ENCODE data around the gene MYEOV. TPM values are rescaled to one million over a fixed set of nuclear protein-coding genes. Genes with fewer than 3 reads are reported as not detected.

MYEOV gene
- total RNA-seq, 1 experiment from 2014 or later = 1.4 TPM

GRCh38 chr11:69245491-69246345 lies 48.2 kb upstream of the MYEOV start:
- Mint-ChIP-seq H3K36me3 (no peaks in the 10 kb centered on the region), H3K9me3 (peaks cover 5% of the 10 kb centered on the region; the same call in 1 of the 2 replicates), H3K4me1 (peaks cover 27% of the 10 kb centered on the region), H3K27me3 (ENCODE audit: low read depth) (peaks cover 21% of the 10 kb centered on the region), H3K27ac (no peak overlapping the region), H3K4me3 (no peak overlapping the region)
- DNase-seq (ENCODE audit: low spot score) (no peak), ATAC-seq (no peak)
- CTCF ChIA-PET = interaction anchor here (1.2 to 1.6 kb wide), 2 partner anchors 114 to 144 kb away, joined by 3 to 5 read pairs; no protein-coding TSS in a partner anchor
- POLR2A ChIA-PET = no interaction called here
- TF ChIP-seq NR1H2 (CRISPR knock-in tag; IDR thresholded peaks at IDR 0.05) = no peak
- TF ChIP-seq, protein P1, sequence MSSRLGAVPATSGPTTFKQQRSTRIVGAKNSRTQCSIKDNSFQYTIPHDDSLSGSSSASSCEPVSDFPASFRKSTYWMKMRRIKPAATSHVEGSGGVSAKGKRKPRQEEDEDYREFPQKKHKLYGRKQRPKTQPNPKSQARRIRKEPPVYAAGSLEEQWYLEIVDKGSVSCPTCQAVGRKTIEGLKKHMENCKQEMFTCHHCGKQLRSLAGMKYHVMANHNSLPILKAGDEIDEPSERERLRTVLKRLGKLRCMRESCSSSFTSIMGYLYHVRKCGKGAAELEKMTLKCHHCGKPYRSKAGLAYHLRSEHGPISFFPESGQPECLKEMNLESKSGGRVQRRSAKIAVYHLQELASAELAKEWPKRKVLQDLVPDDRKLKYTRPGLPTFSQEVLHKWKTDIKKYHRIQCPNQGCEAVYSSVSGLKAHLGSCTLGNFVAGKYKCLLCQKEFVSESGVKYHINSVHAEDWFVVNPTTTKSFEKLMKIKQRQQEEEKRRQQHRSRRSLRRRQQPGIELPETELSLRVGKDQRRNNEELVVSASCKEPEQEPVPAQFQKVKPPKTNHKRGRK (CRISPR knock-in tag; IDR thresholded peaks at IDR 0.05; ENCODE audit: borderline replicate concordance) = no peak
- TF ChIP-seq, protein P2, sequence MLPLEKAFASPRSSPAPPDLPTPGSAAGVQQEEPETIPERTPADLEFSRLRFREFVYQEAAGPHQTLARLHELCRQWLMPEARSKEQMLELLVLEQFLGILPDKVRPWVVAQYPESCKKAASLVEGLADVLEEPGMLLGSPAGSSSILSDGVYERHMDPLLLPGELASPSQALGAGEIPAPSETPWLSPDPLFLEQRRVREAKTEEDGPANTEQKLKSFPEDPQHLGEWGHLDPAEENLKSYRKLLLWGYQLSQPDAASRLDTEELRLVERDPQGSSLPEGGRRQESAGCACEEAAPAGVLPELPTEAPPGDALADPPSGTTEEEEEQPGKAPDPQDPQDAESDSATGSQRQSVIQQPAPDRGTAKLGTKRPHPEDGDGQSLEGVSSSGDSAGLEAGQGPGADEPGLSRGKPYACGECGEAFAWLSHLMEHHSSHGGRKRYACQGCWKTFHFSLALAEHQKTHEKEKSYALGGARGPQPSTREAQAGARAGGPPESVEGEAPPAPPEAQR (CRISPR knock-in tag; IDR thresholded peaks at IDR 0.05) = no peak
- no peak for TF ChIP-seq ZBTB21 (CRISPR knock-in tag; IDR thresholded peaks at IDR 0.05; ENCODE audit: borderline replicate concordance)
- no peak for TF ChIP-seq TP53 (CRISPR knock-in tag; IDR thresholded peaks at IDR 0.05)
- TF ChIP-seq NR3C1 (CRISPR knock-in tag; conservative IDR thresholded peaks at IDR 0.05; ENCODE audit: low read depth) = no peak
- no peak for TF ChIP-seq NFATC4 (CRISPR knock-in tag; IDR thresholded peaks at IDR 0.05)
- TF ChIP-seq CREB1 (CRISPR knock-in tag; IDR thresholded peaks at IDR 0.05) = no peak
- TF ChIP-seq, protein P3, sequence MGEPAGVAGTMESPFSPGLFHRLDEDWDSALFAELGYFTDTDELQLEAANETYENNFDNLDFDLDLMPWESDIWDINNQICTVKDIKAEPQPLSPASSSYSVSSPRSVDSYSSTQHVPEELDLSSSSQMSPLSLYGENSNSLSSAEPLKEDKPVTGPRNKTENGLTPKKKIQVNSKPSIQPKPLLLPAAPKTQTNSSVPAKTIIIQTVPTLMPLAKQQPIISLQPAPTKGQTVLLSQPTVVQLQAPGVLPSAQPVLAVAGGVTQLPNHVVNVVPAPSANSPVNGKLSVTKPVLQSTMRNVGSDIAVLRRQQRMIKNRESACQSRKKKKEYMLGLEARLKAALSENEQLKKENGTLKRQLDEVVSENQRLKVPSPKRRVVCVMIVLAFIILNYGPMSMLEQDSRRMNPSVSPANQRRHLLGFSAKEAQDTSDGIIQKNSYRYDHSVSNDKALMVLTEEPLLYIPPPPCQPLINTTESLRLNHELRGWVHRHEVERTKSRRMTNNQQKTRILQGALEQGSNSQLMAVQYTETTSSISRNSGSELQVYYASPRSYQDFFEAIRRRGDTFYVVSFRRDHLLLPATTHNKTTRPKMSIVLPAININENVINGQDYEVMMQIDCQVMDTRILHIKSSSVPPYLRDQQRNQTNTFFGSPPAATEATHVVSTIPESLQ (CRISPR knock-in tag; IDR thresholded peaks at IDR 0.05) = no peak

DNA sequence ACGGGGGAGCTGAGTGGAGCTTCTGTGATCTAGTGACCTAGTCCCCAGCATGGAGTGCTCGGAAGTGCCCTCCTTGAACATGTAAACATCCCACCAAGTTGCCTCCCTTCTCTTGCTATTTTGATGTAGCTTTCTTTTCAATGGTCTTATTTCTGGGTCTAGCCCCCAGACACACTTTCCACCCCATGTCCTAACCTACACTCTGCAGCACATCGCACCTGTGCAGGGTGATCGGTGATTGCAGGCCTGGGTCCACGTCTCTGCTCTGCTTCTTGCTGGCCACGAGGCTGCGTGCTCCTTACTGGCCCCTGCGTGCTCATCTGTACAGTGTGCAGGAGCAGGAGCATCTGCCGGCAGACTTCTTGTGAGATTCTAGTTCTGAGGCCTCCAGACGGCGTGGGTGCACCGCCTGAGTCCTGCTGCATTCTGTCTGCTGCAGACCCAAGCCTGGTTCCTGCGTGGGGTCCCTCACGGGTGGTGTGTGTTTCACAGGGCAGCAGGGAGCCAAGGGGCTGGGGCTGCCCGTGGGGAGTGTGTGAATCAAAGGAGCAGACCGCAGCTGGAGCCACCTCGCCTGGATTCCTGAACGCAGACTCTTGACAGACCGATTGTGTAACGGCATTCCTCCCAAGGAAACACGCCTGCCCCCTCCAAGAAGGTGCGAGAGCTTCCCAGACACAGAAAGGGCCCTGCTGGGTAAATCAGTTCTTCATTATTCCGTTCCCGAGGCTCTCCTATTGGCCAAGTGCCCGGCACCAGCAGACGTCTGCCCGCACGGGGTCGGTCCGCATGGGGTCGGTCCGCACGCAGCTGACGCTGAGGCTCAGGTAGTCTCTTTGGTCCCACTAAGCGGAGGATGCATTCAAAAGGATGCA lies 44.4 kb upstream of the MYEOV start:
- peaks cover 13% of the 10 kb centered on the region for H3K36me3 Mint-ChIP-seq
- TF ChIP-seq ZBTB43 (CRISPR knock-in tag; IDR thresholded peaks at IDR 0.05) (peak; percentile 71; the same call in 1 of the 2 replicates), RELA (CRISPR knock-in tag; IDR thresholded peaks at IDR 0.05; ENCODE audit: borderline replicate concordance) (0 out of 2 replicates have a peak, but pooled peaks have one; percentile 52), ZNF423 (CRISPR knock-in tag; IDR thresholded peaks at IDR 0.05) (peak; percentile 12; the same call in 1 of the 2 replicates), PRRX2 (CRISPR knock-in tag; IDR thresholded peaks at IDR 0.05) (no peak), TP53 (CRISPR knock-in tag; IDR thresholded peaks at IDR 0.05) (0 out of 2 replicates have a peak, but pooled peaks have one; percentile 29), PRDM15 (CRISPR knock-in tag; IDR thresholded peaks at IDR 0.05) (no peak), CREB1 (CRISPR knock-in tag; IDR thresholded peaks at IDR 0.05) (no peak)
- TF ChIP-seq, protein P4, sequence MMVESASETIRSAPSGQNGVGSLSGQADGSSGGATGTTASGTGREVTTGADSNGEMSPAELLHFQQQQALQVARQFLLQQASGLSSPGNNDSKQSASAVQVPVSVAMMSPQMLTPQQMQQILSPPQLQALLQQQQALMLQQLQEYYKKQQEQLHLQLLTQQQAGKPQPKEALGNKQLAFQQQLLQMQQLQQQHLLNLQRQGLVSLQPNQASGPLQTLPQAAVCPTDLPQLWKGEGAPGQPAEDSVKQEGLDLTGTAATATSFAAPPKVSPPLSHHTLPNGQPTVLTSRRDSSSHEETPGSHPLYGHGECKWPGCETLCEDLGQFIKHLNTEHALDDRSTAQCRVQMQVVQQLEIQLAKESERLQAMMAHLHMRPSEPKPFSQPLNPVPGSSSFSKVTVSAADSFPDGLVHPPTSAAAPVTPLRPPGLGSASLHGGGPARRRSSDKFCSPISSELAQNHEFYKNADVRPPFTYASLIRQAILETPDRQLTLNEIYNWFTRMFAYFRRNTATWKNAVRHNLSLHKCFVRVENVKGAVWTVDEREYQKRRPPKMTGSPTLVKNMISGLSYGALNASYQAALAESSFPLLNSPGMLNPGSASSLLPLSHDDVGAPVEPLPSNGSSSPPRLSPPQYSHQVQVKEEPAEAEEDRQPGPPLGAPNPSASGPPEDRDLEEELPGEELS (CRISPR knock-in tag; IDR thresholded peaks at IDR 0.05) = 0 out of 2 replicates have a peak, but pooled peaks have one; percentile 31
- H3K4me3 Mint-ChIP-seq = peak overlapping the region; percentile 32; the same call in 1 of the 2 replicates
- CTCF ChIA-PET = interaction anchor here (0.8 to 2.4 kb wide), 3 partner anchors 9 to 148 kb away, joined by 3 to 26 read pairs (median 7); no protein-coding TSS in a partner anchor
- peaks cover 20% of the 10 kb centered on the region for H3K9me3 Mint-ChIP-seq
- peaks cover 34% of the 10 kb centered on the region for H3K27me3 Mint-ChIP-seq (ENCODE audit: low read depth)
- no peak overlapping the region for H3K27ac Mint-ChIP-seq
- H3K4me1 Mint-ChIP-seq = peaks cover 29% of the 10 kb centered on the region
- peak; percentile 62 for DNase-seq (ENCODE audit: low spot score)
- POLR2A ChIA-PET = interaction anchor here (0.6 to 0.8 kb wide), 3 partner anchors 117 to 542 kb away, joined by 3 to 4 read pairs (median 3); no protein-coding TSS in a partner anchor
- peak; percentile 87 for ATAC-seq

Data from WTC11 (cell line).